ENCODE measurements around the gene JDP2. TPM values are rescaled to one million over a fixed set of nuclear protein-coding genes. Genes with fewer than 3 reads are reported as not detected.
"Not testable (repeated sequence)": the region's sequence is repeated elsewhere in the genome, so short reads cannot be mapped to it uniquely, and the experiment has no call there.

The JDP2 gene
- total RNA-seq, 1 experiment from 2014 or later, result 5.9 TPM

DNA sequence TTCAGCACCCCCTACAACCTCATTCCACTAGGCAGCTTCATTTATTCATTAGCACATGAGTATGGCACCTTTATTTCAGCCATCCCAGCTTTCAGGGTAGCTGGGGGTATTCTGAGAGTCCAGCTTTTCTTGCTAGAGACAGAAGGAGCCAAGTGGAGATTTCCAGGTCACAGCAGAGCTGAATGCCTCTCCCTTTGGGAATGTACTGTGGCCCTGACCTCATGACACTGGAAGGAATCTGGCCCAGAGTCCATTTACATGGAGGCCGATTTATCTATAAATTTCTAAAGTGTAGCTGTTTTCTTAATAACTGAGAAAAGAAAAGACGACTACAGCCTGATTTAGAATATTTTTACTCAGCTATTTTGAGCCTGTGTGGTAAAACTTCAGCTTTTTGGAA, 47.2 kb upstream of the JDP2 start:
- TF ChIP-seq EZH2 (IDR thresholded peaks at IDR 0.05; ENCODE audit: borderline replicate concordance, low read depth, low read length, poor library complexity, severe bottlenecking), result no peak
- TF ChIP-seq, protein P1, sequence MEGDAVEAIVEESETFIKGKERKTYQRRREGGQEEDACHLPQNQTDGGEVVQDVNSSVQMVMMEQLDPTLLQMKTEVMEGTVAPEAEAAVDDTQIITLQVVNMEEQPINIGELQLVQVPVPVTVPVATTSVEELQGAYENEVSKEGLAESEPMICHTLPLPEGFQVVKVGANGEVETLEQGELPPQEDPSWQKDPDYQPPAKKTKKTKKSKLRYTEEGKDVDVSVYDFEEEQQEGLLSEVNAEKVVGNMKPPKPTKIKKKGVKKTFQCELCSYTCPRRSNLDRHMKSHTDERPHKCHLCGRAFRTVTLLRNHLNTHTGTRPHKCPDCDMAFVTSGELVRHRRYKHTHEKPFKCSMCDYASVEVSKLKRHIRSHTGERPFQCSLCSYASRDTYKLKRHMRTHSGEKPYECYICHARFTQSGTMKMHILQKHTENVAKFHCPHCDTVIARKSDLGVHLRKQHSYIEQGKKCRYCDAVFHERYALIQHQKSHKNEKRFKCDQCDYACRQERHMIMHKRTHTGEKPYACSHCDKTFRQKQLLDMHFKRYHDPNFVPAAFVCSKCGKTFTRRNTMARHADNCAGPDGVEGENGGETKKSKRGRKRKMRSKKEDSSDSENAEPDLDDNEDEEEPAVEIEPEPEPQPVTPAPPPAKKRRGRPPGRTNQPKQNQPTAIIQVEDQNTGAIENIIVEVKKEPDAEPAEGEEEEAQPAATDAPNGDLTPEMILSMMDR (conservative IDR thresholded peaks at IDR 0.05; ENCODE audit: low read depth, low read length), result no peak
- DNase-seq (ENCODE audit: low spot score), result no peak
- POLR2A ChIA-PET (ENCODE audit: low non-redundant PET), result no interaction called here
- Histone ChIP-seq H3K4me3 (ENCODE audit: low read depth, low read length, poor library complexity, severe bottlenecking) (no peak overlapping the region), H3K36me3 (ENCODE audit: insufficient read depth, low read length, poor library complexity, severe bottlenecking) (no peaks in the 10 kb centered on the region), H3K9me3 (ENCODE audit: low read depth, low read length, poor library complexity, severe bottlenecking) (no peaks in the 10 kb centered on the region), H3K27ac (ENCODE audit: low read depth, low read length, poor library complexity, severe bottlenecking) (no peak overlapping the region), H3K4me1 (ENCODE audit: insufficient read depth, low read length, poor library complexity, severe bottlenecking) (no peaks in the 10 kb centered on the region), H3K27me3 (replicated peaks; ENCODE audit: insufficient read depth, low read depth, low read length, poor library complexity) (peaks cover 11% of the 10 kb centered on the region)
- intact Hi-C loops (cut with micrococcal nuclease; ENCODE audit: unreplicated experiment), result no loop called here
- CTCF ChIA-PET, result no interaction called here
- no TSS peak for BruUV-seq (replicated peaks)

DNA sequence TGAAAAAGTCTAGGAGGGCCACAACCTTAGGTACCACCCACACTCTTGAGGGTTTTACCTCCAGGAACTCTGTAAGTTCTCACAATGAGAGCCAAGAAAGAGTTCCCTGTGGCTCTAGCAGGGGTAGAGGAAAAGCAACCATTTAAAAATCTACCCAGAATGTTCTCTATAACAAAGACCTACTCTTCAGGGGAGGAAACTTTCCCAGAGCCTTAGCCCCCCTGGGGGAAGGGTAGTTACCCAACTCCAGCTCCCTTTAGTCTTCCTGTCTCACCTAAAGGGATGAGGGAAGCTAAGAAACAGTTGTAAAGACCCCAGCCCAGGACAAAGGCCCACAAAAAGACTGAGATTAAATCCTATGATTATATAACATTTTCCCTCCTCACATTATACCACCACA, 46.2 kb upstream of the JDP2 start:
- H3K27me3 ChIP-seq (replicated peaks; ENCODE audit: insufficient read depth, low read depth, low read length, poor library complexity), result peaks cover 11% of the 10 kb centered on the region
- H3K27ac ChIP-seq (ENCODE audit: low read depth, low read length, poor library complexity, severe bottlenecking), result no peak overlapping the region
- no peaks in the 10 kb centered on the region for H3K4me1 ChIP-seq (ENCODE audit: insufficient read depth, low read length, poor library complexity, severe bottlenecking)
- no peak overlapping the region for H3K4me3 ChIP-seq (ENCODE audit: low read depth, low read length, poor library complexity, severe bottlenecking)
- no peaks in the 10 kb centered on the region for H3K9me3 ChIP-seq (ENCODE audit: low read depth, low read length, poor library complexity, severe bottlenecking)
- no peaks in the 10 kb centered on the region for H3K36me3 ChIP-seq (ENCODE audit: insufficient read depth, low read length, poor library complexity, severe bottlenecking)
- BruUV-seq (replicated peaks), result no TSS peak
- intact Hi-C loops (cut with micrococcal nuclease; ENCODE audit: unreplicated experiment), result no loop called here
- no peak for TF ChIP-seq EZH2 (IDR thresholded peaks at IDR 0.05; ENCODE audit: borderline replicate concordance, low read depth, low read length, poor library complexity, severe bottlenecking)
- TF ChIP-seq, protein P1 (conservative IDR thresholded peaks at IDR 0.05; ENCODE audit: low read depth, low read length), result no peak
- POLR2A ChIA-PET (ENCODE audit: low non-redundant PET), result no interaction called here
- CTCF ChIA-PET, result no interaction called here
- no peak for DNase-seq (ENCODE audit: low spot score)

DNA sequence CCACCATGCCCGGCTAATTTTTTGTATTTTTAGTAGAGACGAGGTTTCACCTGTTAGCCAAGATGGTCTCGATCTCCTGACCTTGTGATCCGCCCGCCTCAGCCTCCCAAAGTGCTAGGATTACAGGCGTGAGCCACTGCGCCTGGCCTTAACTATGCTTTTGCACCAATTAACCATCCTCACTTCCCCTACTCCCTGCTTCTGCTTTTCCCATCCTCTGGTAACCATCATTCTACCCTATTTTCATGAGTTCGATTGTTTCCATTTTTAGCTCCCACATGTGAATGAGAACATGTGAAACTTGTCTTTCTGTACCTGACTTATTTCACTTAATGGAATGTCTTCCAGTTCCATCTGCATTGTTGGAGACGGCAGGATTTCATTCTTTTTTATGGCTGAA, 44.6 kb upstream of the JDP2 start:
- BruUV-seq (replicated peaks); H3K36me3 ChIP-seq (ENCODE audit: insufficient read depth, low read length, poor library complexity, severe bottlenecking); CTCF ChIA-PET; POLR2A ChIA-PET (ENCODE audit: low non-redundant PET); intact Hi-C loops (cut with micrococcal nuclease; ENCODE audit: unreplicated experiment); H3K4me1 ChIP-seq (ENCODE audit: insufficient read depth, low read length, poor library complexity, severe bottlenecking); DNase-seq (ENCODE audit: low spot score); H3K9me3 ChIP-seq (ENCODE audit: low read depth, low read length, poor library complexity, severe bottlenecking); H3K27ac ChIP-seq (ENCODE audit: low read depth, low read length, poor library complexity, severe bottlenecking); H3K4me3 ChIP-seq (ENCODE audit: low read depth, low read length, poor library complexity, severe bottlenecking): not testable (repeated sequence)
- peaks cover 15% of the 10 kb centered on the region for H3K27me3 ChIP-seq (replicated peaks; ENCODE audit: insufficient read depth, low read depth, low read length, poor library complexity)

DNA sequence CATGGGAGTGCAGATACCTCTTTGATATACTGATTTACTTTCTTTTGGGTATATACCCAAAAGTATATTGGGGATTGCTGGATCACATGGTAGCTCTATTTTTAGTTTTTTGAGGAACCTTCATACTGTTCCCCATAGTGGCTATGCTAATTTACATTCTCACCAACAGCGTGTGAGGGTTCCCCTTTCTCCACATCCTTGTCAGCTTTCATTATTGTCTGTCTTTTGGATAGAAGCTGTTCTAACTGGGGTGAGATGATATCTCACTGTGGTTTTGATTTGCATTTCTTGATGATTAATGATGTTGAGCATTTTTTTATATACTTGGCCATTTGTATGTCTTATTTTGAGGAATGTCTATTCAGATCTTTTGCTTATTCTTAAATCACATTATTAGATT, 44.1 kb upstream of the JDP2 start:
- CTCF ChIA-PET, result no interaction called here
- H3K27ac ChIP-seq (ENCODE audit: low read depth, low read length, poor library complexity, severe bottlenecking), result no peak overlapping the region
- DNase-seq (ENCODE audit: low spot score), result no peak
- BruUV-seq (replicated peaks), result no TSS peak
- H3K36me3 ChIP-seq (ENCODE audit: insufficient read depth, low read length, poor library complexity, severe bottlenecking), result no peaks in the 10 kb centered on the region
- H3K9me3 ChIP-seq (ENCODE audit: low read depth, low read length, poor library complexity, severe bottlenecking), result no peaks in the 10 kb centered on the region
- TF ChIP-seq EZH2 (IDR thresholded peaks at IDR 0.05; ENCODE audit: borderline replicate concordance, low read depth, low read length, poor library complexity, severe bottlenecking), result no peak
- TF ChIP-seq, protein P1 (conservative IDR thresholded peaks at IDR 0.05; ENCODE audit: low read depth, low read length), result no peak
- no peak overlapping the region for H3K4me3 ChIP-seq (ENCODE audit: low read depth, low read length, poor library complexity, severe bottlenecking)
- intact Hi-C loops (cut with micrococcal nuclease; ENCODE audit: unreplicated experiment), result no loop called here
- H3K4me1 ChIP-seq (ENCODE audit: insufficient read depth, low read length, poor library complexity, severe bottlenecking), result no peaks in the 10 kb centered on the region
- POLR2A ChIA-PET (ENCODE audit: low non-redundant PET), result no interaction called here
- peaks cover 15% of the 10 kb centered on the region for H3K27me3 ChIP-seq (replicated peaks; ENCODE audit: insufficient read depth, low read depth, low read length, poor library complexity)
